ENCODE data around the gene SLC24A1.

DNA sequence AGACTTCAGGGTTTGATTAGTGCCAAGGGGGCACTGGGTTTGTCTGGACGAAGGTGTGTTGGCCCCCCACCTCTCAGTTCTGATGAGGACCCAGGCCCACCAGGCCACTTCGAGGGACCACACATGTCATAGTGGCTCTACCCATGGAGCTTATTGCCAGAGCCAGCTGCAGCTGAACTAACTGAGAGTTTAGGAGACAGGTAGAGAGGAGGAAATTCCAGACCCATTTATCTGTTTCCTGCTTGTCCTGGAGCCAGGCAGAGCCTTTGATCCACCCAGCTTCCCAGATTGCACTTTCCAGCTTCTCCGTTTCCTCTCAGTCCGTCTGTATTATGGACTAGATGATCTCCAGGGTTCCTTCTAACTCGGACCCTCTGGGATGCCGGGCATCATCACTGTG, 20.9 kb downstream of the SLC24A1 start:
- TF ChIP-seq TAF1 (IDR thresholded peaks at IDR 0.05; ENCODE audit: low read depth, low read length) (no peak), POLR2A (IDR thresholded peaks at IDR 0.05; ENCODE audit: low read depth, low read length) (no peak), POLR2AphosphoS5 (IDR thresholded peaks at IDR 0.05; ENCODE audit: low read depth, low read length) (peak; percentile 53; the same call in 1 of the 2 replicates)

All from GM12891 (cell line).